GM12878 (cell line): ENCODE measurements around the gene ISY1. TPM values are rescaled to one million over a fixed set of nuclear protein-coding genes. Genes with fewer than 3 reads are reported as not detected.

Experiments
- ATAC-seq: fragments of 200-7000 bp; cut with Tn5 transposase; 3 replicates; pipeline ENCODE4 v1.9.1; 2020; ENCODE audit warnings: mild to moderate bottlenecking, moderate library complexity
- BruUV-seq: library from RNA; stranded (reverse); fragments of 400-500 nt; replicated peaks from 2 replicates; lab custom pipeline; 2021; lab: Mats Ljungman, UMichigan
- CTCF ChIA-PET: fragments of 300-600 bp; sonication (Branson Sonifier 250); formaldehyde crosslinking; extraction: SDS; loops from one replicate; lab custom pipeline; 2021; ENCODE audit warnings: inconsistent platforms; lab: Yijun Ruan, JAX
- POLR2A ChIA-PET: fragments of 350-600 bp; formaldehyde crosslinking; extraction: SDS; loops from one replicate; lab custom pipeline; 2021; ENCODE audit warnings: inconsistent platforms; lab: Charles Lee
- RAD21 ChIA-PET: fragments of 300-600 bp; sonication (Branson Sonifier 250); formaldehyde crosslinking; loops from one replicate; lab custom pipeline; 2023; ENCODE audit warnings: antibody characterized with exemption; ENCODE audit not compliant: unreplicated experiment; lab: Charles Lee
- SMC1A ChIA-PET: fragments of 300-600 bp; sonication (Branson Sonifier 250); formaldehyde crosslinking; loops from one replicate; lab custom pipeline; 2023; ENCODE audit not compliant: unreplicated experiment, uncharacterized antibody; lab: Charles Lee
- DNase-seq: peaks from one replicate; pipeline ENCODE4 v3.0.0-alpha.2; 2011; ENCODE audit warnings: low read depth, low spot score
- FAIRE-seq: peaks from 3 replicates; lab custom pipeline; 2011; peaks lifted over from hg19 to GRCh38; lab: Jason Lieb, UNC
- H2AFZ ChIP-seq: 2 replicates; pipeline ENCODE4 v1.6.0; 2011; ENCODE audit warnings: low read depth, low read length, control low read depth; ENCODE audit not compliant: control insufficient read depth
- H3K27ac ChIP-seq: 2 replicates; pipeline ENCODE4 v1.5.1; 2011; ENCODE audit warnings: control low read depth; ENCODE audit not compliant: control insufficient read depth, insufficient read depth
- H3K27me3 ChIP-seq, 2 experiments: replicated peaks in 1 of 2; 2 replicates each; pipeline versions ENCODE4 v1.6.0 to v1.6.1; 2011; ENCODE audit warnings: low read length in 1 of 2; ENCODE audit not compliant: control insufficient read depth in 2 of 2, insufficient read depth in 2 of 2
- H3K36me3 ChIP-seq, 2 experiments: 2 replicates each; pipeline ENCODE4 v1.5.1; 2011; ENCODE audit warnings: low read length in 1 of 2; ENCODE audit not compliant: control insufficient read depth in 2 of 2, insufficient read depth in 2 of 2
- H3K4me1 ChIP-seq: 2 replicates; pipeline ENCODE4 v1.6.1; 2011; ENCODE audit warnings: mild to moderate bottlenecking, low read length, moderate library complexity, mixed read lengths; ENCODE audit not compliant: control insufficient read depth, insufficient read depth
- H3K4me2 ChIP-seq: 2 replicates; pipeline ENCODE4 v1.6.0; 2011; ENCODE audit warnings: control low read depth; ENCODE audit not compliant: control insufficient read depth, insufficient read depth
- H3K4me3 ChIP-seq: fragments of 200-600 bp; sonication (generic); 2 replicates; pipeline ENCODE4 v1.5.1; 2016
- H3K79me2 ChIP-seq: 2 replicates; pipeline ENCODE4 v1.6.0; 2011; ENCODE audit warnings: low read length; ENCODE audit not compliant: control insufficient read depth, insufficient read depth
- H3K9ac ChIP-seq: 2 replicates; pipeline ENCODE4 v1.8.0; 2011; ENCODE audit warnings: low read length, control low read depth, mixed read lengths; ENCODE audit not compliant: control insufficient read depth, insufficient read depth
- H3K9me3 ChIP-seq: replicated peaks from 3 replicates; pipeline ENCODE4 v1.5.1; 2011; ENCODE audit warnings: mild to moderate bottlenecking, low read length; ENCODE audit not compliant: control insufficient read depth, insufficient read depth
- H4K20me1 ChIP-seq: 2 replicates; pipeline ENCODE4 v1.6.0; 2011; ENCODE audit not compliant: control insufficient read depth, insufficient read depth
- BCL3 ChIP-seq: IDR thresholded peaks from 2 replicates; pipeline ENCODE4 v1.6.1; 2011; ENCODE audit warnings: borderline replicate concordance, low read depth, mild to moderate bottlenecking, moderate library complexity, low read length; ENCODE audit not compliant: insufficient read depth, poor library complexity, severe bottlenecking
- E2F8 ChIP-seq: fragments of 450-650 bp; IDR thresholded peaks from 2 replicates; pipeline ENCODE4 v1.6.1; 2018; ENCODE audit warnings: mild to moderate bottlenecking, low read depth, moderate library complexity; ENCODE audit not compliant: partially characterized antibody
- KAT2A ChIP-seq: conservative IDR thresholded peaks from 2 replicates; pipeline ENCODE4 v1.6.1; 2011; ENCODE audit warnings: low read depth, low read length; ENCODE audit not compliant: control insufficient read depth
- NRF1 ChIP-seq: conservative IDR thresholded peaks from 2 replicates; pipeline ENCODE4 v1.6.1; 2011; ENCODE audit warnings: mild to moderate bottlenecking, low read depth, low read length, improper control_type of control experiment
- POU2F2 ChIP-seq: IDR thresholded peaks from 3 replicates; pipeline ENCODE4 v1.6.1; 2011; ENCODE audit warnings: low read depth, mild to moderate bottlenecking, low read length, borderline replicate concordance
- RBBP5 ChIP-seq: fragments of 200-600 bp; sonication (generic); conservative IDR thresholded peaks from 2 replicates; pipeline ENCODE4 v1.6.1; 2016
- SIX5 ChIP-seq: IDR thresholded peaks from 2 replicates; pipeline ENCODE4 v1.6.1; 2011; ENCODE audit warnings: mild to moderate bottlenecking, low read depth, low read length, moderate library complexity; ENCODE audit not compliant: severe bottlenecking
- SREBF2 ChIP-seq: IDR thresholded peaks from 2 replicates; pipeline ENCODE4 v1.6.1; 2012; ENCODE audit warnings: mild to moderate bottlenecking, low read length
- SRF ChIP-seq, 2 experiments: IDR thresholded peaks; 2 replicates each; pipeline ENCODE4 v1.6.1; 2011; ENCODE audit warnings: low read depth in 2 of 2, low read length in 2 of 2, mild to moderate bottlenecking in 1 of 2, moderate library complexity in 1 of 2
- STAT1 ChIP-seq: fragments of 450-650 bp; conservative IDR thresholded peaks from 2 replicates; pipeline ENCODE4 v1.6.1; 2014; ENCODE audit warnings: antibody characterized with exemption, mild to moderate bottlenecking
- ZSCAN29 ChIP-seq: fragments of 450-650 bp; IDR thresholded peaks from 2 replicates; pipeline ENCODE4 v1.6.1; 2017; ENCODE audit warnings: mild to moderate bottlenecking, moderate library complexity
- WGBS: methylation state at CpG from one replicate; pipeline ENCODE4 v1.1.6; 2016; ENCODE audit warnings: low lambda C conversion rate; ENCODE audit not compliant: insufficient replicate concordance, insufficient coverage; ENCODE audit errors: missing lambda C conversion rate; 5-methylcytosine and 5-hydroxymethylcytosine counted together
- in situ Hi-C: fragments of 300-500 bp; cut with MboI; formaldehyde crosslinking; loops from 9 replicates; pipeline ENCODE4 v1.14.3; 2018; ENCODE audit warnings: mixed read lengths
- intact Hi-C: fragments of 100-400 bp; cut with micrococcal nuclease; formaldehyde crosslinking; loops from one replicate; pipeline ENCODE4 v1.14.2; 2022; ENCODE audit not compliant: unreplicated experiment
- polyA plus RNA-seq, 11 experiments: library from polyadenylated mRNA; depleted of rRNA in 4 of 11; unstranded in 6 of 11; stranded (reverse) in 5 of 11; fragments of >200 nt; fragmentation: Nextera tagmentation in 4 of 11; fragmentation: Illumina TruSeq in 1 of 11; extraction: Ambion mirVana in 4 of 11; extraction: Trizol in 1 of 11; gene quantifications; 1 replicate in 1 of 11; 2 replicates in 10 of 11; pipeline versions ENCODE4 v1.2.1 to v1.2.3, GENCODE V29; 2011 to 2016; ENCODE audit warnings: inconsistent platforms in 2 of 11, missing spikeins in 2 of 11, low read depth in 1 of 11
- total RNA-seq, 4 experiments: library from RNA; depleted of rRNA in 3 of 4; stranded (reverse); fragments of >200 nt in 3 of 4; fragmentation: Illumina TruSeq in 1 of 4; extraction: Trizol in 1 of 4; gene quantifications; 2 replicates each; pipeline versions ENCODE4 v1.2.1 to v1.2.3, GENCODE V29; 2013 to 2021
- TF ChIP-seq, protein P1 (sequence below): IDR thresholded peaks from 2 replicates; pipeline ENCODE4 v1.6.1; 2012; ENCODE audit warnings: low read depth, low read length, improper control_type of control experiment

ISY1 gene
- total and polyA plus RNA-seq, 10 of the 15 experiments (the other 5 are each of a cell fraction or from before 2014, with no cell fraction given) = 28.3 to 72.2 (median 44.7) TPM

DNA sequence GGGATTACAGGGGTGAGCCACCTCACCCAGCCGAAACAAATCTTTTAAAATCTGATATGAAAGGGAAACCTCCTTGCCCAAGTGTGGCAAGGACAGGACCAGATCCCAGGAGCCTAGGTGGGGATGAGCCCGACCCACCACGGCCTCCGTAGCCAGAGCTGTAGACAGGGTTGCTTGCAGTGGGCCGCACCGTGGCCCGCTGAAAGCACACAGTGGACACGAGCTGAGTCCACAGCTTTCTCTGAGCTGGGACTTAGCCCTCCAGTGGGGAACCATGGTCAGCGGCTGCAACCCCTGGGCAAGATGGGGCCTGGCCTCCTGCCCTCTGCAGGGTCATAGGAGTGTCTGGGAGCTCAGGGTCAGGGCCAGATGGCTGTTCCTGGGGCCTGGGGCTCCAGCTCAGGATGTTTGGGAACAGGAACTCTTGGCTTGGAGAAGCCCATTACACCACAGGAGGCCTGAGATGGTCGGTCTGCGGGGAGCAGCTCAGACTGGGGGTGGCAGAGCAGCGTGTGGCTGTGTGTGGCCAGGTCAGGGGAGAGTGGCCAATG is 75.6 kb downstream of the ISY1 start (continued):
- TF ChIP-seq, protein P1, sequence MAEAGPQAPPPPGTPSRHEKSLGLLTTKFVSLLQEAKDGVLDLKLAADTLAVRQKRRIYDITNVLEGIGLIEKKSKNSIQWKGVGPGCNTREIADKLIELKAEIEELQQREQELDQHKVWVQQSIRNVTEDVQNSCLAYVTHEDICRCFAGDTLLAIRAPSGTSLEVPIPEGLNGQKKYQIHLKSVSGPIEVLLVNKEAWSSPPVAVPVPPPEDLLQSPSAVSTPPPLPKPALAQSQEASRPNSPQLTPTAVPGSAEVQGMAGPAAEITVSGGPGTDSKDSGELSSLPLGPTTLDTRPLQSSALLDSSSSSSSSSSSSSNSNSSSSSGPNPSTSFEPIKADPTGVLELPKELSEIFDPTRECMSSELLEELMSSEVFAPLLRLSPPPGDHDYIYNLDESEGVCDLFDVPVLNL = no peak
- TF ChIP-seq POU2F2 (no peak), SREBF2 (no peak), SRF (IDR thresholded peaks at IDR 0.05; ENCODE audit: low read depth in 2 of 2, low read length in 2 of 2) (no peak), KAT2A (no peak), RBBP5 (no peak), STAT1 (no peak)

DNA sequence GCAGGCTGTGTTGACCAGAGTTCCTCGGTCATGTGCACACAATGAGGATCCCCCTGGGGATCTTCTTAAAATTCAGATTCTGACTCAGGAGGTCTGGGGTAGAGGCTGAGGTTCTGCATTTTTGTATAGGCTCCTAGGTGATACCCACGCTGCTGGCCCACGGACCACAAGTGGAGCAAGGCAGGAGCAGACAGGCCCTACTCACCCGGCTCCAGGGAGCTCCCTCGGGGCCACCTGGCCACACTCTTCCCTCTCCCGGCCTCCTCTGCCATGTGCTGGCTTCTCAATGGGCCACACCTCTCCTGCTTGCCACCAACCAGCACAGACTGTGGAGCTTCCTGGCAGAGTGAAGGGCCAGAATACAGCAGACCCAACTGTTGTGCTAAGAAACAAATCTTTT is 76.4 kb downstream of the ISY1 start:
- DNase-seq (no peak), ATAC-seq (no peak), FAIRE-seq (no peak)
- H3K4me3 ChIP-seq = no peak overlapping the region
- no peaks in the 10 kb centered on the region for H3K9me3 ChIP-seq
- BruUV-seq = no TSS peak
- no peaks in the 10 kb centered on the region for H3K4me1 ChIP-seq
- POLR2A ChIA-PET = no interaction called here
- intact Hi-C loops = no loop called here
- H3K9ac ChIP-seq = no peak overlapping the region
- in situ Hi-C loops = no loop called here
- H3K36me3 ChIP-seq = no peaks in the 10 kb centered on the region
- 14% methylated on average over 6 of the region's 6 CpGs for WGBS
- no peaks in the 10 kb centered on the region for H4K20me1 ChIP-seq
- no peak overlapping the region for H3K27ac ChIP-seq
- SMC1A ChIA-PET = no interaction called here
- RAD21 ChIA-PET = interaction anchor here (1.2 kb wide), 1 partner anchor 114 kb away, joined by 4 read pairs; no protein-coding TSS in a partner anchor
- H3K4me2 ChIP-seq = no peak overlapping the region
- CTCF ChIA-PET = interaction anchor here (1.3 kb wide), 1 partner anchor 31 kb away, joined by 4 read pairs; no protein-coding TSS in a partner anchor
- H2AFZ ChIP-seq = no peak overlapping the region
- no peaks in the 10 kb centered on the region for H3K27me3 ChIP-seq
- H3K79me2 ChIP-seq = no peaks in the 10 kb centered on the region
- TF ChIP-seq SIX5 (no peak), ZSCAN29 (no peak), E2F8 (no peak), BCL3 (no peak), NRF1 (no peak)
- TF ChIP-seq, protein P1 = no peak
